SH-SY5Y (cell line): ENCODE data around the gene FBXO21.

Source experiments
- GATA2 ChIP-seq: IDR thresholded peaks from 2 replicates; pipeline ENCODE4 v1.6.1; 2011; ENCODE audit warnings: mild to moderate bottlenecking, low read depth, low read length
- GATA3 ChIP-seq: IDR thresholded peaks from 2 replicates; pipeline ENCODE4 v1.6.1; 2011; ENCODE audit warnings: low read depth, mild to moderate bottlenecking, low read length, moderate library complexity

GRCh38 chr12:117202033-117202432 lies 11.8 kb upstream of the FBXO21 start:
- TF ChIP-seq GATA3 (no peak), GATA2 (no peak)
